ENCODE results near the gene GATA5.

Gene GATA5

DNA sequence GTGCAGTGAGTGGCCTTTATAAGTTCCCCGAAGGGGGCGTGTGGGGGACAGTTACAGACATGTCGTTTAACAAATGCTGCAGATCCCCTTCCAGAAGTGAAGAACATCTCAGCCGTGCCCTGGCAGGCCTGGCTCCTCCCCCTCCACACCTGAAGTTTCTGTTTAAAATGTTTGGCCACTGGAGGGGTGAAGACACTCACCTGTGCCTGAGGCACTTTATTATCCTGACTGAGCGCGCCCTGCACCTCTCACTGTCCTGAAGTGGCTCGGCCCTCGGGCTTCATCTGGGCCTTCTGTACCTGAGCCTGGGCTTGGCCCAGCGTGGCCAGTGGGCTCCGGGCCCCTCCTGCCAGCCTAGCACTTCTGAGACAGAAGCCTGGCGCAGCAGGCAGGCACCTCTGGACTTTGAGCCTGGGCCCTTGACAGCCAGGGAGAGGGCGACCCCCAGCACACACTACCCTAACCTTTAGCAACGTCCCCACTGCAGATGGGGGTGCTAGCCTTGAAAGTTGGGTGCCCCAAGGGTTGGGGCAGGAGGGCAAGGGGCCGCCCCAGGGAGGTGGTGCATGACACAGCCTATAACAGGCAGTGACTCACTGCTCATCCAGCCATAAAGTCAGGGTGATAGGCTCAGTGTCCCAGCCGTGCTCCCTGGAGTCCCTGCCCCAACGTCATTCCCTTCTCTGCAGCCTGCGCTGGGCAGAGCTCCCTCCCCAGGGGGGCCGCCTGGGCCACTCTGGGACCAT lies 13.6 kb upstream of the GATA5 start:
- TF ChIP-seq KLF1 (tag by site-specific recombination; IDR thresholded peaks at IDR 0.05) = no peak
- 0 out of 2 replicates have a peak, but pooled peaks have one; percentile 37 for TF ChIP-seq ZBTB48 (tag by site-specific recombination; IDR thresholded peaks at IDR 0.05)
- peak; percentile 48; the same call in 1 of the 2 replicates for TF ChIP-seq GLIS2 (tag by site-specific recombination; IDR thresholded peaks at IDR 0.05)
- TF ChIP-seq GFI1B (tag by site-specific recombination; IDR thresholded peaks at IDR 0.05) = no peak
- TF ChIP-seq, protein P1, sequence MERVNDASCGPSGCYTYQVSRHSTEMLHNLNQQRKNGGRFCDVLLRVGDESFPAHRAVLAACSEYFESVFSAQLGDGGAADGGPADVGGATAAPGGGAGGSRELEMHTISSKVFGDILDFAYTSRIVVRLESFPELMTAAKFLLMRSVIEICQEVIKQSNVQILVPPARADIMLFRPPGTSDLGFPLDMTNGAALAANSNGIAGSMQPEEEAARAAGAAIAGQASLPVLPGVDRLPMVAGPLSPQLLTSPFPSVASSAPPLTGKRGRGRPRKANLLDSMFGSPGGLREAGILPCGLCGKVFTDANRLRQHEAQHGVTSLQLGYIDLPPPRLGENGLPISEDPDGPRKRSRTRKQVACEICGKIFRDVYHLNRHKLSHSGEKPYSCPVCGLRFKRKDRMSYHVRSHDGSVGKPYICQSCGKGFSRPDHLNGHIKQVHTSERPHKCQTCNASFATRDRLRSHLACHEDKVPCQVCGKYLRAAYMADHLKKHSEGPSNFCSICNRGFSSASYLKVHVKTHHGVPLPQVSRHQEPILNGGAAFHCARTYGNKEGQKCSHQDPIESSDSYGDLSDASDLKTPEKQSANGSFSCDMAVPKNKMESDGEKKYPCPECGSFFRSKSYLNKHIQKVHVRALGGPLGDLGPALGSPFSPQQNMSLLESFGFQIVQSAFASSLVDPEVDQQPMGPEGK (tag by site-specific recombination; IDR thresholded peaks at IDR 0.05) = 0 out of 2 replicates have a peak, but pooled peaks have one; percentile 11
- TF ChIP-seq, protein P2, sequence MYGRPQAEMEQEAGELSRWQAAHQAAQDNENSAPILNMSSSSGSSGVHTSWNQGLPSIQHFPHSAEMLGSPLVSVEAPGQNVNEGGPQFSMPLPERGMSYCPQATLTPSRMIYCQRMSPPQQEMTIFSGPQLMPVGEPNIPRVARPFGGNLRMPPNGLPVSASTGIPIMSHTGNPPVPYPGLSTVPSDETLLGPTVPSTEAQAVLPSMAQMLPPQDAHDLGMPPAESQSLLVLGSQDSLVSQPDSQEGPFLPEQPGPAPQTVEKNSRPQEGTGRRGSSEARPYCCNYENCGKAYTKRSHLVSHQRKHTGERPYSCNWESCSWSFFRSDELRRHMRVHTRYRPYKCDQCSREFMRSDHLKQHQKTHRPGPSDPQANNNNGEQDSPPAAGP (tag by site-specific recombination; IDR thresholded peaks at IDR 0.05) = 0 out of 2 replicates have a peak, but pooled peaks have one; percentile 46
- TF ChIP-seq, protein P3, sequence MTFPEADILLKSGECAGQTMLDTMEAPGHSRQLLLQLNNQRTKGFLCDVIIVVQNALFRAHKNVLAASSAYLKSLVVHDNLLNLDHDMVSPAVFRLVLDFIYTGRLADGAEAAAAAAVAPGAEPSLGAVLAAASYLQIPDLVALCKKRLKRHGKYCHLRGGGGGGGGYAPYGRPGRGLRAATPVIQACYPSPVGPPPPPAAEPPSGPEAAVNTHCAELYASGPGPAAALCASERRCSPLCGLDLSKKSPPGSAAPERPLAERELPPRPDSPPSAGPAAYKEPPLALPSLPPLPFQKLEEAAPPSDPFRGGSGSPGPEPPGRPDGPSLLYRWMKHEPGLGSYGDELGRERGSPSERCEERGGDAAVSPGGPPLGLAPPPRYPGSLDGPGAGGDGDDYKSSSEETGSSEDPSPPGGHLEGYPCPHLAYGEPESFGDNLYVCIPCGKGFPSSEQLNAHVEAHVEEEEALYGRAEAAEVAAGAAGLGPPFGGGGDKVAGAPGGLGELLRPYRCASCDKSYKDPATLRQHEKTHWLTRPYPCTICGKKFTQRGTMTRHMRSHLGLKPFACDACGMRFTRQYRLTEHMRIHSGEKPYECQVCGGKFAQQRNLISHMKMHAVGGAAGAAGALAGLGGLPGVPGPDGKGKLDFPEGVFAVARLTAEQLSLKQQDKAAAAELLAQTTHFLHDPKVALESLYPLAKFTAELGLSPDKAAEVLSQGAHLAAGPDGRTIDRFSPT (tag by site-specific recombination; IDR thresholded peaks at IDR 0.05) = 0 out of 2 replicates have a peak, but pooled peaks have one; percentile 39
- H3K9me3 ChIP-seq (ENCODE audit: control insufficient read depth, insufficient read depth, low read depth, low read length) = no peaks in the 10 kb centered on the region
- H3K27ac ChIP-seq (ENCODE audit: extremely low read depth, low read depth, low read length) = no peak overlapping the region
- H3K4me3 ChIP-seq (ENCODE audit: low read depth, low read length) = no peak overlapping the region
- H3K36me3 ChIP-seq (ENCODE audit: control insufficient read depth in 2 of 2, insufficient read depth in 1 of 2, low read length in 2 of 2) = no peaks in the 10 kb centered on the region
- ChIA-PET POLR2A (no interaction called here), CTCF (interaction anchor here (1.0 kb wide), 1 partner anchor 11 kb away, joined by 4 read pairs; no protein-coding TSS in a partner anchor)
- H3K4me1 ChIP-seq (ENCODE audit: control insufficient read depth, insufficient read depth, low read length) = no peaks in the 10 kb centered on the region

DNA sequence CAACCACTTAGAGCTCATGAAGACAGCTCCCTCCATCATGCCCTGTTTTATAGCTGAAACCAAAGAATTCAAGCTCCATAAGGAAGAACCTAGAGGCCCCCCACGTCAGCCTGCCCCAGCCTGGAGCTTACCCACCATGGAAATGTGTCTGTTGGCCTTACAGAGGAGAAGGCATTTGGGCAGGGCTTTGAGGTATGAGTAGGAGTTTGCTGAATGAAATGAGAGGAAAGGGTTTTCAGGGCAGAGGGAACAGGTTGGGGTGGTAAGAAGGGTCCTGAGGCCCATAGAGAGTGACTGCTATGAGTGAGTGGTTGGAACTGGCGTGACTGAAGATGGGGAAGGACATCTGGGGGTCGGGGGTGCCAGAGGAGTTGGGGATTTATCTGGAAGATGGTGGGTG lies 12.7 kb upstream of the GATA5 start:
- Histone ChIP-seq H3K36me3 (ENCODE audit: control insufficient read depth in 2 of 2, insufficient read depth in 1 of 2, low read length in 2 of 2) (no peaks in the 10 kb centered on the region), H3K4me1 (ENCODE audit: control insufficient read depth, insufficient read depth, low read length) (no peaks in the 10 kb centered on the region), H3K9me3 (ENCODE audit: control insufficient read depth, insufficient read depth, low read depth, low read length) (no peaks in the 10 kb centered on the region), H3K27ac (ENCODE audit: extremely low read depth, low read depth, low read length) (no peak overlapping the region), H3K4me3 (ENCODE audit: low read depth, low read length) (no peak overlapping the region)
- POLR2A ChIA-PET = no interaction called here
- TF ChIP-seq ZNF112 (tag by site-specific recombination; IDR thresholded peaks at IDR 0.05) (no peak), ZFP3 (tag by site-specific recombination; IDR thresholded peaks at IDR 0.05; ENCODE audit: low read depth) (peak; percentile 94)
- CTCF ChIA-PET = interaction anchor here (0.7 to 0.9 kb wide), 2 partner anchors 9 to 11 kb away, joined by 4 to 5 read pairs; no protein-coding TSS in a partner anchor

DNA sequence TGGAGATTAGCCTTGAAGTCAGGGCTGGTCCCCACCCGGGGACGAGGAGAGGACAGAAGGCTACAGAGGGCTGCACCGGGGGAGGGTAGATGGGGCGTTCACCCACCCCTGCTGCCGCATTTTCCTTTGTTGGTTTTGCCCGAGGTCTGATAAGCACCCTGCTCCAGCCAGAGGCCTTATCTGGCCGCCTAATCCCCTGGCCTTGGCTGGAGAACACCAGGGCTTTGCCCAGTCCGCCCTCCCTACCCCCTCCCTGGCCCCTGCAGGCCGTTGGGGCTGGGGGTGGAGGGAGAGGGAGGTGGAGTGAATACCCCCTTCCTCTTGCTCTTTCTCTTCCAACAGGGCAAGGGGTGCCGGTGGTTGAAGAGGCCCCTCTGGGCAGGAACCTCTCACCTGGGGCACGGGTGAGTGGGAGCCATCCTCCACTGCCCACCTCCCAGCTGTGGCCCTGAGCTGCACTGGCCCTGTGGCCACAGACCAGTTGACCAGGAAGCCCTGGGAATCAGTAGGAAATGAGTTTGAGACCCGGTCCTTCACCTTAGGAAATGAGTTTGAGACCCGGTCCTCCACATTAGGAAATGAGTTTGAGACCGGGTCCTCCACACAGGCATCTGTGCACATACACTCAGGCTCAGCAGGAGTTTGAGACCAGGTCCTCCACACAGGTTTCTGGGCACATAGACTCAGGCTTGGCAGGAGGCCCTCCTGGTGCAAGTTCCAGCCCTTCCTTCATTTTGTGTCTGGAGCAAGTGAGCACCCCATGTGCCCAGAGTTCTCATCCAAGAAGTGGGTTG lies 12.0 kb upstream of the GATA5 start:
- ChIA-PET CTCF (interaction anchor here (0.9 kb wide), 1 partner anchor 12 kb away, joined by 5 read pairs; no protein-coding TSS in a partner anchor), POLR2A (no interaction called here)
- no peaks in the 10 kb centered on the region for H3K9me3 ChIP-seq (ENCODE audit: control insufficient read depth, insufficient read depth, low read depth, low read length)
- no peak overlapping the region for H3K4me3 ChIP-seq (ENCODE audit: low read depth, low read length)
- TF ChIP-seq, protein P4, sequence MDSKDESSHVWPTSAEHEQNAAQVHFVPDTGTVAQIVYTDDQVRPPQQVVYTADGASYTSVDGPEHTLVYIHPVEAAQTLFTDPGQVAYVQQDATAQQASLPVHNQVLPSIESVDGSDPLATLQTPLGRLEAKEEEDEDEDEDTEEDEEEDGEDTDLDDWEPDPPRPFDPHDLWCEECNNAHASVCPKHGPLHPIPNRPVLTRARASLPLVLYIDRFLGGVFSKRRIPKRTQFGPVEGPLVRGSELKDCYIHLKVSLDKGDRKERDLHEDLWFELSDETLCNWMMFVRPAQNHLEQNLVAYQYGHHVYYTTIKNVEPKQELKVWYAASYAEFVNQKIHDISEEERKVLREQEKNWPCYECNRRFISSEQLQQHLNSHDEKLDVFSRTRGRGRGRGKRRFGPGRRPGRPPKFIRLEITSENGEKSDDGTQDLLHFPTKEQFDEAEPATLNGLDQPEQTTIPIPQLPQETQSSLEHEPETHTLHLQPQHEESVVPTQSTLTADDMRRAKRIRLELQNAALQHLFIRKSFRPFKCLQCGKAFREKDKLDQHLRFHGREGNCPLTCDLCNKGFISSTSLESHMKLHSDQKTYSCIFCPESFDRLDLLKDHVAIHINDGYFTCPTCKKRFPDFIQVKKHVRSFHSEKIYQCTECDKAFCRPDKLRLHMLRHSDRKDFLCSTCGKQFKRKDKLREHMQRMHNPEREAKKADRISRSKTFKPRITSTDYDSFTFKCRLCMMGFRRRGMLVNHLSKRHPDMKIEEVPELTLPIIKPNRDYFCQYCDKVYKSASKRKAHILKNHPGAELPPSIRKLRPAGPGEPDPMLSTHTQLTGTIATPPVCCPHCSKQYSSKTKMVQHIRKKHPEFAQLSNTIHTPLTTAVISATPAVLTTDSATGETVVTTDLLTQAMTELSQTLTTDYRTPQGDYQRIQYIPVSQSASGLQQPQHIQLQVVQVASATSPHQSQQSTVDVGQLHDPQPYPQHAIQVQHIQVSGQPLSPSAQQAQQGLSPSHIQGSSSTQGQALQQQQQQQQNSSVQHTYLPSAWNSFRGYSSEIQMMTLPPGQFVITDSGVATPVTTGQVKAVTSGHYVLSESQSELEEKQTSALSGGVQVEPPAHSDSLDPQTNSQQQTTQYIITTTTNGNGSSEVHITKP (tag by site-specific recombination; IDR thresholded peaks at IDR 0.05) = peak; percentile 41; the same call in 1 of the 2 replicates
- TF ChIP-seq ZNF23 (tag by site-specific recombination; IDR thresholded peaks at IDR 0.05; ENCODE audit: borderline replicate concordance) = no peak
- no peaks in the 10 kb centered on the region for H3K36me3 ChIP-seq (ENCODE audit: control insufficient read depth in 2 of 2, insufficient read depth in 1 of 2, low read length in 2 of 2)
- no peak overlapping the region for H3K27ac ChIP-seq (ENCODE audit: extremely low read depth, low read depth, low read length)
- H3K4me1 ChIP-seq (ENCODE audit: control insufficient read depth, insufficient read depth, low read length) = no peaks in the 10 kb centered on the region

Data from HEK293 (cell line).